ENCODE measurements around the gene TFAP2D.

DNA sequence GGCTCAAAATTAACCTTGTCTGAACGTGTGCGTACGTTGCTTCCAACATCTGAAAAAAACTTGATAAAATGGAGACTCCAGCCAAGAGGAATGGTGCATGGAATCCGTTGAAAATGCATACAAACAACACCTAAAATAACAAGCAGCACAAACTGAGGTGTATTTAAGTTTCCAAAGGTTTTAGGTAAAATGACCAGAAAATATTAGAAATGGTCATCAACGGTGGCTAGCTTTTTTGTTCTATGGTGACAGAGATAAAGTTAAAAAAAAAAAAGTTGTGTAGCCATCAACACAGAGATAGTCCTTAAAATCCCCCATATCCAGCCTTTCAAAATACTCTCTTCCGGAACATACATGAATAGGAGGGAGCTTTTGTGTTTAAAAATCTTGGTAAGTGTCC lies 104.7 kb downstream of the TFAP2D start:
- TF ChIP-seq POLR2AphosphoS5 (IDR thresholded peaks at IDR 0.05; ENCODE audit: borderline replicate concordance, low read depth, low read length) = no peak
- no peak for TF ChIP-seq EZH2 (IDR thresholded peaks at IDR 0.05)

Measured in SK-N-MC (cell line).